AG09309 (cell line): Measurements from ENCODE around the gene PLK5.

ENCODE experiments used
- DNase-seq: peaks from one replicate; pipeline ENCODE4 v3.0.0-alpha.2; 2010; ENCODE audit warnings: low read depth
- H3K4me3 ChIP-seq: 2 replicates; pipeline ENCODE4 v1.5.1; 2011; ENCODE audit warnings: mild to moderate bottlenecking, low read depth, low read length, moderate library complexity; ENCODE audit not compliant: control insufficient read depth
- TF ChIP-seq, protein P1 (sequence below): IDR thresholded peaks from 2 replicates; pipeline ENCODE4 v1.5.1; 2011; ENCODE audit warnings: mild to moderate bottlenecking, low read depth, low read length, inconsistent platforms; ENCODE audit not compliant: insufficient read depth, control insufficient read depth; ENCODE audit errors: missing control alignments

The PLK5 gene

DNA sequence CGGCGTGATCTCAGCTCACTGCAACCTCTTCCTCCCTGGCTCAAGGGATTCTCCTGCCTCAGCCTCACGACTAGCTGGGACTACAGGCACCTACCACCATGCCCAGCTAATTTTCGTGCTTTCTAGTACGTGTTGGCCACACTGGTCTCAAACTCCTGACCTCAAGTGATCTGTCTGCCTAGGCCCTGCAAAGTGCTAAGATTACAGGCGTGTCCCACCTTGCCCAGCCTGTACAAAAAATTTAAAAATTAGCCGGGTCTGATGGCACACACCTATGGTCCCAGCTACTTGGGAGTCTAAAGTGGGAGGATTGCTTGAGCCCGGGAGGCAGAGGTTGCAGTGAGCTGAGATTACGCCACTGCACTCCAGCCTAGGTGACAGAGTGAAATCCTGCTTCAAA, 48.9 kb downstream of the PLK5 start:
- DNase-seq, result no peak
- H3K4me3 ChIP-seq, result no peak overlapping the region
- TF ChIP-seq, protein P1, sequence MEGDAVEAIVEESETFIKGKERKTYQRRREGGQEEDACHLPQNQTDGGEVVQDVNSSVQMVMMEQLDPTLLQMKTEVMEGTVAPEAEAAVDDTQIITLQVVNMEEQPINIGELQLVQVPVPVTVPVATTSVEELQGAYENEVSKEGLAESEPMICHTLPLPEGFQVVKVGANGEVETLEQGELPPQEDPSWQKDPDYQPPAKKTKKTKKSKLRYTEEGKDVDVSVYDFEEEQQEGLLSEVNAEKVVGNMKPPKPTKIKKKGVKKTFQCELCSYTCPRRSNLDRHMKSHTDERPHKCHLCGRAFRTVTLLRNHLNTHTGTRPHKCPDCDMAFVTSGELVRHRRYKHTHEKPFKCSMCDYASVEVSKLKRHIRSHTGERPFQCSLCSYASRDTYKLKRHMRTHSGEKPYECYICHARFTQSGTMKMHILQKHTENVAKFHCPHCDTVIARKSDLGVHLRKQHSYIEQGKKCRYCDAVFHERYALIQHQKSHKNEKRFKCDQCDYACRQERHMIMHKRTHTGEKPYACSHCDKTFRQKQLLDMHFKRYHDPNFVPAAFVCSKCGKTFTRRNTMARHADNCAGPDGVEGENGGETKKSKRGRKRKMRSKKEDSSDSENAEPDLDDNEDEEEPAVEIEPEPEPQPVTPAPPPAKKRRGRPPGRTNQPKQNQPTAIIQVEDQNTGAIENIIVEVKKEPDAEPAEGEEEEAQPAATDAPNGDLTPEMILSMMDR, result no peak

- H3K4me3 ChIP-seq, result no peak overlapping the region
- no peak for DNase-seq
- TF ChIP-seq, protein P1, result no peak
Observed at GRCh38 chr19:1574354-1575136, 50.7 kb downstream of the PLK5 start.

DNA sequence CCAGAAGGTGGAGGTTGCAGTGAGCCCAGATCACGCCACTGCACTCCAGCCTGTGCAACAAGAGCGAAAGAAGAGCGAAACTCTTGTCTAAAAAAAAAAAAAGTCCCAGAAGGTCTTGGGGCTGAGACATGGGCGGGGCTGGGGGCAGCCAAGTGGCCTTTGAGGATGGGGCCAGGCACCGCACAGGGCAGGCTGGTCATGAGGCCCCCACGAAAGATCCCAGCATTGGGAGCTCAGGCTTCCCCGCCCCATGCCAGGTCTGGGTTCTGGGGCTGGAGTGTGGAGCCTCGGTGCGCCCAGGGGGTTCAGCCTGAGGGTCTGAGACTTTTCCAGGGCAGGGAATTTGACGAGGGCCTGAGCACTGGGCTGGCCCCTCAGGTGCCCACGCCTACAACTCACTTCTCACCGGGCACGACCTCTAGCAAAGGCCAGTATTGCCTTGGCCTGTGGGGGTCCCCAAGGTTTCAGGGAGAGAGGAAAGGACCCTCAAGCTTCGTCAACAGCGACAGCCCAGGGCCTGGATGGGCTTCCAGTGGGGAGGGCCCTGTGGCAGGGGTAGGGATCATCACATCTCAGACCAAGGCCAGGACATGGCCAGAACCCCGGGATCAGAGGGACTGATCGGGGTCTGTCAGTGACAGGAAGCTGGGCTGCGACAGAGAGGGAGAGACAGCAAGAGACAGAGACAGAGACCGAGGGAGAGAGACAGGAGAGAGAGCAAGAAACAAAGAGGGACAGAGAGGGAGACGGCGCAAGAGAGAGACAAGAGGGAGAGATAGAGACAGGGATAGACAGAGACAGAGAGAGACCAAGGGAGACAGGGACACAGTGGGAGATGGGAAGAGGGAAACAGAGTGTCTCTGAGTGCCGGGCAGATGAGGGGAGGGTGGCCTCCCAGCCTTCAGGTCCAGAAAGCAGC, 51.7 kb downstream of the PLK5 start:
- no peak for DNase-seq

GRCh38 chr19:1576242-1577089, 52.6 kb downstream of the PLK5 start:
- H3K4me3 ChIP-seq, result no peak overlapping the region
- TF ChIP-seq, protein P1, result no peak
- DNase-seq, result no peak

More for the DNA sequence above, 51.7 kb downstream of the PLK5 start:
- TF ChIP-seq, protein P1, result no peak
- H3K4me3 ChIP-seq, result no peak overlapping the region

DNA sequence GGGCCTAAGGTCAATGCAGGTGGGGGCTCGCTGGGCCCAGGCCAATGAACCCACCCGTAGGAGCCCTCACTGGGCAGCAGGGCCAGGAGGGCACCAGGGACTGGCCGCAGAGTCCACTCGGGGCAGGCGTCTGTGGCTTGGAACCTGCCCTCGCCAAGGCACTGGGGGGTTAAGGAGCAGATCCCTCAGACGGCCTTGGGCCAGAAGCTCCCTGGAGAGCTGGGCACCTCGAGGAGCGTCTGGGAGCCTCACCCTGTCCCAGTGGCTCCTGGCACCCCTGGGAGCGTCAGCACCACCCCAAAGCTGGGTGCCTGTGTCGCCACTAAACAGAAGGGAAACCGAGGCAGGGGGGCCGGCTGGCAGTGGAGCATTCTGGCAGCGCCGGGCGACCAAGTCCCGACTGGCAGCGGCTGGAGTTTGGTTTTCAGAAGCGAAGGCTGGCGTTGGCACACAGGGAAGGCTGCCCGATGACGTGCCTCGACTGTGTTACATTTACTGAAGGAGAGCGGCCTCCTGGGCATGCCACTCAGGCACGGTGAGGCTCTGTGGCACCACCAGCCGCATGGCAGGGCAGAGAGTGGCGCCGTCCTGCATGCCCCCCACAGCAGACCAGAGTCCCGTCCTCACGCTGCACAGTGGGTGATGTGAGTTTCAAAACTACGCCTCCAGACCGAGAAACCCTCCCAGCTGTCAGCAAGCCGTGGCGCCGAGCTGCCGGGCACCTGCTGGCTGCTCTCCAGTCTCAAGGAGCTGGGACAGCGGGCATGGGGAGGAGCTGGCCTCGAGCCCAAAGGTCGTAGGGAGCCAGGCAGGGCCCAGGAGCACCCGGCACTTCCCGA, 53.4 kb downstream of the PLK5 start:
- no peak for DNase-seq
- H3K4me3 ChIP-seq, result no peak overlapping the region
- TF ChIP-seq, protein P1, result no peak
